SHP77 treated with DMSO at 0.1 percent for 48 hours (cell line): Measurements from ENCODE around the gene NPTXR.
"Not testable (repeated sequence)": the region's sequence is repeated elsewhere in the genome, so short reads cannot be mapped to it uniquely, and the experiment has no call there.

Experiments used
- DNase-seq: peaks from one replicate; lab custom pipeline; 2025; lab: John Stamatoyannopoulos, UW

Gene NPTXR

DNA sequence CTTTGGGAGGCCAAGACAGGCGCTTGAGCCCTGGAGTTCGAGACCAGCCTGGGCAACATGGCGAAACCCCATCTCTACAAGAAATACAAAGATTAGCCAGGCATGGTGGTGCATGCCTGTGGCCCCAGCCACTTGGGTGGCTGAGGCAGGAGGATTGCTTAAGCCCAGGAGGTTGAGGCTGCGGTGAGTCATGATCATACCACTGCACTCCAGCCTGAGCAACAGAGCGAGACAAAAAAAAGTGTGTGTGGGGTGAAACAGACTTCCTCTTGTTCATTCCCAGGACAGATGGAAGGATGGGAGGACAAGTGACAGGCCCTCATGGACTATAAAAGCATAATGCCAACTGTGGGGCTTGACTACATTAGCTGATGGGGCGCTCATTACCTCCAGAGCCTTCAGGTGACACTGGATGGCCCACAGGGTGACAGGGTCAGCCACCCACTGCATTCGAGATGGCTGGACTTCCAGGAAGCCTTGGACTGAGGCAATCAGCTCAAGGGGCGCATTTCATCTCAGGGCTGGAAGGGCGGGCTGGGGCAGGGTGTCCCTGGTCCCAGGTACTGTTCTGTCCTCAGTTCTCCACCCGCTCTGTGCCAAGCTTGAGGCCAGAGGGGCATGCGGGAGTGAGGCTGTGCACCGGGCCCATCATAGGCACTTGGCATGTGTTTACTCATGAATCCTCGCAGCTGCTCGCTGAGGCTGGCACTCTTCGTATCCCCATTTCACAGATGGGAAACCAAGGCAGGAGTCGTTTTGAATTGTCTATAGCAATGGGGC, 12.5 kb downstream of the NPTXR start:
- no peak for DNase-seq

DNA sequence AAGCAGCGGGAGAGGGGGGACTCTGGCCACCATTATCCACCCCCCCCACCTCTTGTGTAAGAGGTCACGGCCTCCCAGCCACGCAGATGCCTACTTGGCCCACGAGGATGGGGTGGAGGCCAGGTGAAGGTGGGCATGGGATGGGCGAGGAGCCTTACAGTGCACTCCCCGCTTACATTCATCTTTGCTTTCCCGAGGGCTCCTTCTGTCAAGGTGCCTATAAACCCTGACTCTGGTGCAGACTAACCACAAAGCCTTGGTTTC, 13.1 kb downstream of the NPTXR start:
- no peak for DNase-seq

DNA sequence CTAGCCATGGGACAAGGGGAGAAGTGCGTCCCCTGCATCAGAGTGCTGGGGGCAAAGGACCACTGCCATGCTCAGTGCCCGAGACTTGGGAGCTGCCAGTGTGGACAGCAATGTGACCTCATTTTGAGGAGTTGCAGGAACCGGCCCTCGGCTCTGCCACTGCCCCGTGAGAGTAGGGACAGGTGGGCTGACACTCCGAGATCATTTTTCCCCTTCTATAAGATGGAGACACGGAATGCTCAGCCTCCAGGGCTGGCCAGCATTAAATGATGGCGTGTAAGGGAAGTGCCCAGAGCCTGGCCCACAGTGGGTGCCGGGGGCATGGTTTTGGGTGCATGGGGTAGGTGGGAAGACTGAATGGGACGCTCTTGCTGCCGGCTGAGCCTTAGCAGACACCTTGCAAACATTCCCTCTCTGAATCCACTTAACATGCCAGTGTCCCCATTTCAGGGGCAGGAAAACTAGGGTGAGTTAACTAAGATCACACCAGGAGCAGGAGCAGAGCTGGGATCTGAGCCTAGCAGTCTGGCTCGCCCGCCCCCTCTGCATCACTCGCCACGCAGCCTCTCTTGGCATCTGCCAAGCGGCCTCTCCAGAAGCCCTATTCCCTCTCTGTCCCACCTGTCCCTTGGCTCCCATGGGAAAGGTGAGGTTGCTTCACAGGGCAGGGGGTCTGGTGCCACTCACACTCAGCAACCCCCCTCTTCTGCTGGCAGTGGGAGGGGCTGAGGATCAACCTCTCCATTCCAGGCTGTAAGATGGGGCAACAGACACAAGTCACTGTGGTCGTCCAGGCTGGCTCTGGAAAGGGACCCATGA, 13.6 kb downstream of the NPTXR start:
- DNase-seq, result no peak

DNA sequence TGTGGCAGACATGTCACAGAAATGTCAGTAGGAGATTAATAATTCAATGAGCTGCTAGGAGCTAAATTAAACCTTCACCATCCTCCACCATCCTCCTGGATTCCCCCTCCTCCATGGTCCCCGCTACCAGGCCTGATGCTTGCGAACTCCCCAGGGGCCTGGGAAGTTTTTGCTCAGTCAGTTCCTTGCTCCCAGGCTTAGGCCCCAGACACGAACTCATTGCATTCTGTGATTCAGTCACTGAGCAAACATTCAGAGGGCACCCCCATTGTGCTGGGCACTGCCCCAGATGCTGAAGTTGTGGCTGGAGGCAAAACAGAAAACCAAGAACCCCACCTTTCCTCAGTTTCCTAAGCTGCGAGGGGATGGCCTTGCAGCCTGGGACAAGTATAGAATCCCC, 14.3 kb downstream of the NPTXR start:
- no peak for DNase-seq

DNA sequence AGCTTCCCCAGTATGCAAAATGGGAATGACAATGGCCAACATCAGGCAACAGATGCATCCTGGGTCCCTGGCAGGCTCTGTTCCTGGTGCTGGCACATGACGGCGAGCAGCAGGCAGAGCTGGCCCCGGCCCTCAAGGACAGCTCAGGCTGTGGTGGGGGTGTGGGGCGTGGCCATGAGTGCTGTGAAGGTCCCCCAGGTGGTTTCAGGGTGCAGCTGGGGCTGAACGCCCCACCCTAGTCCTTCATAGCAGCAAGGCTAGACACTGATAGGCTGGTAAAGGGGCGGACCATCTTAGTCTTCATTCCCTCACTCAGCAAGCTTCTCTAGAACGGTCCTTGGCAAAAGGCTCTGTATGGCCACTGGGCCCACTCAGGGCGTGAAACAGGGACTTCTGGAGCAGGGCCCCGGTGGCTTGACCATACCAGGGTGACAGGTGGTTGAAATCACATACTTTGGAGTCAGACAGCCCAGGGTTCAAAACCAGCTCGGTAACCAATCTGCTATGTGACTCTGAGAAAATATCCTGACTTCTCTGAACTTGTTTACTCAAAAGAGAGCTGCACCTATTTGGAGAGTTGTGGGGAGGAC, 15.1 kb downstream of the NPTXR start:
- no peak for DNase-seq

DNA sequence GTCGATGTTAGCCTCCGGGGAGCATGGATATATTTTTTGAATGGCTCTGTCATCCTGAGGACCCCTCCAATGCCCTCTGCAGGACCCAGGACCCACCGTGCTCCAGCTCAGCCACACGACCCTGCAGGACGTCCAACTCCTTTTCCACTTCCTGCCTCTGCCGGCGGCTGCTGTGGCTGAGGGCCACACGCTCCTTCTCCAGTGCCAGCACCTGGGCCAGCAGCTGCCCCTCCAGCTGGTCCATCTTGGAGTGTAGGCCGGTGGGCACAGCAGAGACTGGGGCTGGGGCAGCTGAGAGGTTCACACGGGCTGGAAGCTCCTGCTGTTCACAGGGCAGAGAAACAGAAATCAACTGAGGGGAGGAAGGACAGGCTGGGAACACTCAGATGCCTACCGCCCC, 15.6 kb downstream of the NPTXR start:
- no peak for DNase-seq

DNA sequence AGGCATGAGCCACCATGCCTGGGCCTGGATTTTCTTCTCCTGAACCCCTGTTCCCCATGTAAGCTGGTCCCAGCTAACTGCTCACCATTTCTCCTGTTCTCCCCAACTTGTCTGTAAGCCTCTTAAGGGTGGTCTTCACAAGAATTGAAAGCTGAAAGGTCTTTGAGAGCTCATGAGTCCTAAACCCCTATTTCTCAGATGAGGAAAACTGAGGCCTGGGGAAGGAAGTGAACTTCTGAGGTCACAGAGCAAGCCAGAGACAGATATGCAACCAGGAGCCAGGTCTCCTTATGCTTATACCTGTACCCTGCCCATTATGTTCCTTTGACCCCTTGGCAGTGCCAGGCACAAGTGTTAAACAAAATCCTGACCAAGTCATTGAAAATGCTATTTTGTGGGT, 16.3 kb downstream of the NPTXR start:
- DNase-seq, result no peak

DNA sequence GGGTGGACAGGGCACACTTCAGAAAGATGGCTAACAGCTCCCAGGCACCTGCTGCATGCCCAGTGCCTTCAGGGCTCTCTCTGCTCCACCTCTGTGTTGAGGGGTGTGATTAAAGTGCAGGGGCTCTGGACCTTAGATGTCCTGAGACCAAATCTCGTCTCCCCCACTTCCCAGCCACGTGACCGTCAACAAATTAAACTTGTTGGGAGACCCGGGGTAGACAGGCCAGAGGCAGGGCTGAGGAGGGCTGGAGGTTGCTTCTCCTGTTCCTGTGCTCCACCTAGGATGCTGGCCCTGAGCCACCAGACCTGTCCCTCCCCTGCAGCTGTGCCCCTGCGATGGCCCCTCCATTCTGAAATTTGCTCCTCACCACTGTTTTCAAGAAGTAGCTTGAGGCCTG, 17.0 kb downstream of the NPTXR start:
- no peak for DNase-seq

DNA sequence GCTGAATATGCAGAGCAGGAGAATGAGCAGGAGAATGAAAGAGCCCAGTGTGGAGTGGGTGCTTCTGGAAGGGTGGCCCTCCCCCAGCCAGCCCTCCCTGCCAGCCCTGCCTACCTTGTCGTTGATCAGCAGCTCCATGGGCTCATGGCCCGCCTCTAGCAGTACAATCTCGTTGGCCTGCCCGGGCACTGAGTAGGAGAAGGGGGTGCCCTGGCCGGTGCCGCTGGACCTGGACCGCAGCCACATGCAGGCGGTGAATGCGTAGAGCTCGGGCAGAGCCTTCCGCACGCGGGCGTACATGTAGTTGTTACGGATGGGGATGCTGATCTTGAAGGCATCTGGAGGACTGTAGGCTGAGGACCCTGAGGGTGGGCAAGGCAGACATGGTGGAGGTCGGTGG, 17.4 kb downstream of the NPTXR start:
- no peak for DNase-seq

DNA sequence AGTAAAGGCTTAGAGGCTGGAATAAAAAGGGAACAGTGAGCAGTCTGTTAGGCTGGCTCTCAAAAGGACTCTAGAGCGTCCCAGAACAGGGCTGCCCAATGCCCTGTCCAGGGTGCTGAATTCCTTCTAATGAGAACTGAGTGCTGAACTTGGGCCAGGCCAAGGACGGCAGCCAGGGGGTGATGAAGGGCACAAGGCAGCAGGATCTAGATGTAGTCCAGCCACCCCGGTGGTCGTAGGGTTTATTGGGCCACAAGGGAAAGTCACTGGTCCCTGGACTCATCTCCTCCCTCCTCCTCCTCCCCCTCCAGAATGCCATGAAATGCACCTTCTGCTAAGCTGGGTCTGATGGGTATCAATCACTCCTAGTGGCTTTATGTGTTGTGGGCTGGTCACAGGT, 19.2 kb downstream of the NPTXR start:
- DNase-seq, result no peak

DNA sequence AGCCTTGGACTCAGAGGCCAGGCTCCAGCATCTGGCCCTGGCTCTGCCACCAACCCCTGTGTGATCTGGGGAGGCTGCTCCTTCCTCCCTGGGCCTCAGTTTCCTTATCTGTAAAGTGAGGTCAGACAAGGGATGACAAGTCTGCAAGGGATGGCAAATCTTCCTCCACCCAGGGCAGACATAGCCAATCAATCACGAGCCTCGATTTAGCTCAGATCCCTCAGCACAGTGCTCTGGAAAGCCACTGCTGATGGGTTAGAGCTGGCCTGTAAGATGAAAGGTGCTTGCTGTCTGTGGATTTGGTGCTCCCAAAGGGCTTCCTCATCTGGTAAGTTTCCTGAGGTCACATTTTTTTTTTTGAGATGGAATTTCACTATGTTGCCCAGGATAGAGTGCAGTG, 20.2 kb downstream of the NPTXR start:
- DNase-seq, result no peak

DNA sequence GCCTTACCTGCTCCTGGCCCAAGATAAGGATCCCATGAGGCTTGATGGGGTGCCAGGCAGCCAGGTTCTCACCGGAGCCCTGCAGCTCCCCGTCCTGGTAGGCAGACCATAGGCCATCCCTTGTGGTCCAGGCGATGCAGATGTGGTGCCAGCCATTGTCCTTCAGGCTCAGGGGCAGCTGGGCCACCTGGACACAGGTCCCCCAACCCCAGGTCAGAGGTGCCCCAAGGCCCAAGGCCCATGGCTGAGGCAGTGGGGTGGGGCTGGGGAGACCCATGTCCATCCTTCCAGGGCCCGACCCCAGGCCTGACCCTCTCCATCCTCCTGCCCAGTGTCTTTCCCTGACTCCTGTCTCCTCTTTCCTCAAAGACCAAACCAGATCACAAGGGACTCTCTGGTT, 20.8 kb downstream of the NPTXR start:
- no peak for DNase-seq

DNA sequence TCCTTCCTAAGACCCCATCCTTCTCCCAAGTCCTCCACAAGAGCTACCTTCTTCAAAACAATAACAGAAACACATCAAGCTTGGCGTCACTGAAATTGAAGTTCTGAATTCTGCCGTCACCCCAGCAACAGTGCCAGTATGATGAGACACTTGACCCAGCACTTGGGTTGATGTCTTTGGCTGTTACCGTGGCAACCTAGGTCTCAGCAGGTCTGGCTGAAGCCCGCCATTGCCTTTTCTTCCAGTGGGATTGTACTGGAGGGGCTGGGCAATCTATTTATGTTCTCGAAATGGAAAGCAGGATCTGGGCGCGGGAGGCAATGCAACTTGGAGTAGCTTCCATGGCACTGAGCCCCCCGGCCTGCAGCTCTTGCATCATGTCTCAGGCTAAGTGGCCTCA, 23.8 kb downstream of the NPTXR start:
- DNase-seq, result no peak

DNA sequence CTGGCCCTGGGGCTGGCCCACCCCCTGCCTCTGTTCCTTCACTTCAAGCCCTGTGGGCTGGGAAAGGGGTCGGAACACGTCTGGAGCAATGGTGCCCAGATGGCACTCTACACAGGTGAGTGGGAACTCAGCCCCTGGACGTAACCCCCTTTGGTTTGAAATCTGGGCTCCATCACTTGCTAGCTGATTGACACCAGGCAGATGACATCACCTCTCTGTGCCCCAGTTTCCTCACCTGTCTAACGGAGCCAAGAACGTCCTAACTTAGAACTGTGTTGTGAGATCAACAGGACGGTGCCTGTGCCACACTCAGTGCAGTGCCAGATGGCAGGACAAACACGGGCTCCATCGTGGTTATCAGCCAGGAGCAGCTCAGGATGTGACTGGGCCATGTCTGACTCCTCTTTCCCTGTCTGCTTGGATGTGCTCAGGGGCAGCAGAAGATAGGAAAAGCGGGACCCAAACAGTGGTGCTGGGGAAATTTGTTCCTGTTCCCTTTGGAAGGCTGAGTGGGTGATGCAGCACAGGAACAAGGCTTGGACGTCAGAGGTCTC, 24.4 kb downstream of the NPTXR start:
- no peak for DNase-seq

DNA sequence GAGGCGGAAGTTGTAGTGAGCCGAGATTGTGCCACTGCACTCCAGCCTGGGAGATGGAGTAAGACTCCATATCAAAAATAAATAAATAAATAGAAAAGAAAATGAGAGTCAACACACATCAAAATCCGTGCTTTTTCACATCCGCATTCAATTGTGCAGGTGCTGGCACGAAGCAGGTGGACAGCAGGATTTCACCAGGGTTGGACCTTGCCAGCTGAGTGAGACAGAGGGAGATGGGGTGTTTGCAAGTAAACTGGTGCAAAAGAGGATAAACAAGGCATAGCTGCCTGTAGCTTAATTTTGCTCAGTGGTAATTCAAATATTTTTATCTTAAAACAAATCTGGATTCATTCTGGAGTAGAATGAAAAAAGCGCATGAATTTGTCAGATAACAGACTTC, 26.6 kb downstream of the NPTXR start:
- no peak for DNase-seq

DNA sequence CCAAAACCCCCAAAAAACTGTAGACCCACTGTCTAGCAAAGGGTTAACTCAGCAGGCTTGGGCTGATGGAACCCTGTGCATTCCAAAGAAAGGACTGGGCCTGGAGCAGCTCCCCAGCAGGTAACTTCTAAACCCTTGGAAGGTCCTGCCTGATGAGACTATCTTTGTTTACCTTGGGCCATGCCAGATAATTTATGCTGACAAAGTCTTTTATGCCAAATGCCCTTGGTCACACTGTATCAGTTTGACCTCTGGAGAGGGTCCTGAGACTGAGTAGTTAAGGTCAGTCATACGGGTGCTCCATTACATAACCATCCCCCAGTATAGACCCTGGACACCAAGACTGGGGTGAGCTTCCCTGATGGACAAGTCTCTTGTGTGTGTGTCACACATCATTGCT, 28.0 kb downstream of the NPTXR start:
- DNase-seq, result no peak

DNA sequence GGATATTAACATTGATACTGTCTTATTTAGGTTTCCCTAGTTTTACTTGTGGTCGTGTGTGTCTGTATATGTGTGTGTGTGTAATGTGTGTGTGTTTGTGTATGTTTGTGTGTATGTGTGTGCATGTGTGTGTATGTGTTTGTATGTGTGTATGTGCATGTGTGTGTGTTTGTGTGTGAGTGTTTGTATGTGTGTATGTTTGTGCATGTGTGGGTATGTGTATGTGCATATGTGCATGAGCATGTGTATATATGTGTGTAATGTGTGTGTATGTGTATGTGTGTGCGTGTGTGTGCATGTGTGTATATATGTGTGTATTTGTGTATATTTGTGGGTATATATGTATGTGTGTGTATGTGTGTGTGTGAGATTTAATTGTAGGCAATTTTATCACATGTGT, 32.6 kb downstream of the NPTXR start:
- no peak for DNase-seq

DNA sequence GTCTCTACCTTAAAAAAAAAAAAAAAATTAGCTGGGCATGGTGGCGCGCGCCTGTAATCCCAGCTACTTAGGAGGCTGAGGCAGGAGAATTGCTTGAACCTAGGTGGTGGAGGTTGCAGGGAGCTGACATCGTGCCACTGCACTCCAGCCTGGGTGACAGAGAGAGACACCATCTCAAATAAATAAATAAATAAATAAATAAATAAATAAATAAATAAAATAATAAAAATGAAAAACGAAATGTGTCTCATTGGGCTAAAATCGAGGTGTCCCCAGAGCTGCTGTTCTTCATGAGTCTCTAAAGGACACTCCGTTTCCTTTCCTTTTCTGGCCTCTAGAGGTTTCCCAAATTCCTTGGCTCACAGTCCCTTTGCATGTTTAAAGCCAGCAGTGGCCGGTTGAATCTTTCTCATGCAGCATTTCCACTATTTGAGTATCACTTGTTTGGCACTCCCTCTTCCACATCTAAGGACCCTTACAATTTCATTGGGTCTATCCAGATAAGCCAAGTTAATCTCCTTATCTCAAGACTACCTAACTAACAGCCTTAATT, 38.7 kb downstream of the NPTXR start:
- DNase-seq, result not testable (repeated sequence)

DNA sequence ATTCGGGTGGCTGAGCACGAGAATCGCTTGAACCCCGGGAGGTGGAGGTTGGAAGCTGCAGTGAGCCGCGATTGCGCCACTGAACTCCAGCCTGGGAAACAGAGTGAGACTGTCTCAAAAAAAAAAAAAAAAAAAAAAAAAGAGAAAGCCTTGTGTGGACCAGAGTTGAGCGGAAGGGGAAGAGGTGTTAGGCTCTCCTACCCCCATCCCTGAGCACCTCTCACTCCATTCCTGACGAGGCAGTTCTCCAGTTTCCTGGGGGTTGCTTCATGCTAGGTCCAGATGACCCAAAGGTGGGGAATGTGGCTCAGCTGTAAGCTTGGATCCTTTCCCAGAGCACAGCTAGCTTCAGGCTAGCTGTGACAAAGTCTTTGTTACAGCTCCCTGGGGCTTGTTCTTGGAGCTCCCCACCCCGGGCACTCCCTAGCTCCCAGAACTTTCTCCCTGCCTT, 41.1 kb downstream of the NPTXR start:
- no peak for DNase-seq

DNA sequence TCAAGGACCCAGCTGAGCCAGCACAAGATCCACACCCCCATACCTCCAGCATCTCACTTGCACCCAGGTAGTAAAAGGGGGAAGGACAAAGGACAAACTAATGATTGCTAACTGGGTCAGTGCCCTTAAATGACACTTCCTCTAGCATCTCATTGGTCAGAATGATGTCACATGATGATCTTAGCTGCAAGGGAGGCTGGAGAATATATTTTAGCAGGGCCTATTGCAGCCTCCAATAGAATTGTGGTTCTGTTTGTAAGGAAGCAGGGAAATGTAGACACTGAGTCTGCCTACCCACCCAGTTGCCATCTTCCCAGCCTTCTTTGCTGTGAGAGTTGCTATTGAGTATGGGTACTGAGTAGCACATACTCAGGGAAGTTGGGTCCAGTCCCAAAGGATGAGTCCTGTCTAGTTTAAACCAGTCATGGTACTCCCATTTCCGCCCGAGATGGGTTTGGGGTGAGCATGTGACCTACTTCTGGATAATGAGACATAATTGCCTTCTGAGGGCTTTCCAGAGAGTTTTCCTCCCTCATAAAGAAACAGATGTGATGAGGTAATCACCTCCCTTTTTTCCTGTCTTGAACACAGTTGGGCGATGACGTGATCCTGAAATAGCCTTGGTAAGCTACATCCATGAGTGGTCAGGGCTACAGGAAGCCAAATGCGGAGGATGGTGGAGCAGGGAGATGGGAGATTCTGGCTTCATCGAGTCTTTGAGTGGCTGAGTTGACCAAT, 44.4 kb downstream of the NPTXR start:
- no peak for DNase-seq

DNA sequence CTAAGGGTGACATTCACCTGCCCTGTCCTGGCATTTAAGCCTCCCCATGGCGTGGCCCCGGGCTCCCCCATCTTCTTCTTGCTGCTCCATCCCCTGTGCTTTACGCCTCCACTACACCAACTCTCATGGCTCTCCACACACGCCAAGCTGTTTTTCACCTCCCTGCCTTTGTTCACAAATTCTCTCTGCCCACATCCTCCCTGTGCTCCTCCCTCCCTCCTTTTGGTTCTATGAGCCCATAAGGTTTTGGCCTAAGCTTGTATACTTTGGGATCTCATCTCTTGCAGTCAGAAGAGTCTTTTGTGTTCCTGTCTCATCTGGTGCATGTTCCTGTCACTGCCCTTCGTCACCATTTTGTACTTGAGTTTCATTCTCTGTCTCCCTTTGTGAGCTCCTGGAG, 45.3 kb downstream of the NPTXR start:
- no peak for DNase-seq
